AG04449 (cell line): Measurements from ENCODE around the gene MVB12B.

ENCODE experiments used
- CTCF ChIA-PET: fragments of 350-600 bp; formaldehyde crosslinking; extraction: SDS; loops from one replicate; lab custom pipeline; 2021; ENCODE audit warnings: antibody characterized with exemption; lab: Yijun Ruan, JAX
- POLR2A ChIA-PET: fragments of 400-600, 350-600 bp; formaldehyde crosslinking; extraction: SDS; loops from one replicate; lab custom pipeline; 2020; ENCODE audit warnings: antibody characterized with exemption, inconsistent platforms; lab: Yijun Ruan, JAX
- DNase-seq: peaks from one replicate; pipeline ENCODE4 v3.0.0-alpha.2; 2010; ENCODE audit warnings: low read depth, low spot score
- H3K4me3 ChIP-seq: 2 replicates; pipeline ENCODE4 v1.5.1; 2011; ENCODE audit warnings: low read depth, mild to moderate bottlenecking, control low read depth, low read length
- TF ChIP-seq, protein P1 (sequence below): IDR thresholded peaks from one replicate; pipeline ENCODE4 v1.5.1; 2011; ENCODE audit warnings: mild to moderate bottlenecking, moderate library complexity, low read length, control low read depth, inconsistent platforms; ENCODE audit not compliant: insufficient read depth; ENCODE audit errors: missing control alignments

Gene MVB12B

DNA sequence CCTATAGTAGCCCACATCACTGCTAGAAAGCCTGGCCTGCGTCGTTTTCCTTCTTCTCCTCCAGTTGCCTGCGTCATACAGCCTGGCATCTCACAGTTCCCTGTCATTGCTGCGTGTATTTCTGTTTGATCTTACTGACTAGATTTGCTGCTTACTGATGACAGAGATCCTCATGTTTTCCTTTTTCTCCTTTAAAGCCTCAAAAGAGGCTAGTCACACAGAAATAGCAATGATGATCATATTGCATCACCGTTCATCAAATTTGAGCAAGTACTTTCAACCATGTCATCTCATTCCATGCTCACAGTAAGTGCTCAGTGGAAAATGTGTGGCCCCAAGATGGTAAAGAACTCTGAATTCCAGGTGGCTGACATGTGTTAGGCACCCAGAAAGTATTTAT, 76.8 kb downstream of the MVB12B start:
- no peak overlapping the region for H3K4me3 ChIP-seq
- POLR2A ChIA-PET: no interaction called here
- DNase-seq: no peak
- CTCF ChIA-PET: interaction anchor here (2.0 kb wide), 1 partner anchor 102 kb away, joined by 5 read pairs; no protein-coding TSS in a partner anchor
- TF ChIP-seq, protein P1, sequence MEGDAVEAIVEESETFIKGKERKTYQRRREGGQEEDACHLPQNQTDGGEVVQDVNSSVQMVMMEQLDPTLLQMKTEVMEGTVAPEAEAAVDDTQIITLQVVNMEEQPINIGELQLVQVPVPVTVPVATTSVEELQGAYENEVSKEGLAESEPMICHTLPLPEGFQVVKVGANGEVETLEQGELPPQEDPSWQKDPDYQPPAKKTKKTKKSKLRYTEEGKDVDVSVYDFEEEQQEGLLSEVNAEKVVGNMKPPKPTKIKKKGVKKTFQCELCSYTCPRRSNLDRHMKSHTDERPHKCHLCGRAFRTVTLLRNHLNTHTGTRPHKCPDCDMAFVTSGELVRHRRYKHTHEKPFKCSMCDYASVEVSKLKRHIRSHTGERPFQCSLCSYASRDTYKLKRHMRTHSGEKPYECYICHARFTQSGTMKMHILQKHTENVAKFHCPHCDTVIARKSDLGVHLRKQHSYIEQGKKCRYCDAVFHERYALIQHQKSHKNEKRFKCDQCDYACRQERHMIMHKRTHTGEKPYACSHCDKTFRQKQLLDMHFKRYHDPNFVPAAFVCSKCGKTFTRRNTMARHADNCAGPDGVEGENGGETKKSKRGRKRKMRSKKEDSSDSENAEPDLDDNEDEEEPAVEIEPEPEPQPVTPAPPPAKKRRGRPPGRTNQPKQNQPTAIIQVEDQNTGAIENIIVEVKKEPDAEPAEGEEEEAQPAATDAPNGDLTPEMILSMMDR: no peak

GRCh38 chr9:126404459-126404858, 77.8 kb downstream of the MVB12B start:
- TF ChIP-seq, protein P1: no peak
- DNase-seq: no peak
- no peak overlapping the region for H3K4me3 ChIP-seq
- POLR2A ChIA-PET: no interaction called here
- CTCF ChIA-PET: interaction anchor here (0.7 to 7.7 kb wide), 5 partner anchors 6 to 153 kb away, joined by 3 to 72 read pairs (median 8); no protein-coding TSS in a partner anchor

DNA sequence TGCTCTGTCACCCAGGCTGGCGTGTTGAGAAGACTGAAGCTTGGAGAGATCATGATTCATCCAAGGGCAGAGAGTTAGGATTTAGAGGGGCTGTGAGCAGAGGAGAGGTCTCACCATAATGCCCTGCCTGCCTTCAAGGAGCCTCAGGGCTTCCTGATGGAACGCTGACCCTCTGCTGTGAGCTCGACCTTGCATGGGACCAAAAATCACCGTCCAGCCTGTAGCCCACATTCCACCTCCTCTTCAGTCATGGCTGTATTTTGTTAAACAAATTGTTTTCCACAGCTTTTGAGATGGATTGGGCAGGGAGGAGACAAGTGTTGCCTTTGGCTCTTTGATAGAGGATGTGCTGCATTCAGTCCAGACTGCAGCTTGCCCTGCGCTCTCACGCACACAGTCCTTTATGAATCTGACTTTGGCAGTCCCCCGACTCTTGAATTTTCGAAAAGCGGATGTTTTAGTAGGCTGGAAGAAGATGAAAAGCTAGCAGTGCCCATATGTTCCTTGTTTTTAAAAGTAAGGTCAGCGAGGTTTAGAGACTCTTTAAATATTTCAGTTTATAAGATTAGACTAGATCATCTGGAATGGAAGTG, 79.5 kb downstream of the MVB12B start:
- no peak overlapping the region for H3K4me3 ChIP-seq
- TF ChIP-seq, protein P1: no peak
- DNase-seq: no peak
- ChIA-PET POLR2A (no interaction called here), CTCF (interaction anchor here (1.0 to 7.7 kb wide), 4 partner anchors 8 to 103 kb away, joined by 3 to 72 read pairs (median 9); no protein-coding TSS in a partner anchor)

GRCh38 chr9:126407114-126407870, 80.7 kb downstream of the MVB12B start:
- no peak for DNase-seq
- ChIA-PET CTCF (interaction anchor here (1.1 to 7.7 kb wide), 4 partner anchors 9 to 93 kb away, joined by 3 to 72 read pairs (median 4); no protein-coding TSS in a partner anchor), POLR2A (no interaction called here)
- TF ChIP-seq, protein P1: no peak
- no peak overlapping the region for H3K4me3 ChIP-seq

- TF ChIP-seq, protein P1: no peak
- POLR2A ChIA-PET: no interaction called here
- CTCF ChIA-PET: interaction anchor here (1.1 to 7.7 kb wide), 4 partner anchors 10 to 1000 kb away, joined by 3 to 72 read pairs (median 4); no protein-coding TSS in a partner anchor
- DNase-seq: no peak
- no peak overlapping the region for H3K4me3 ChIP-seq
Measured at GRCh38 chr9:126408004-126408403, 81.4 kb downstream of the MVB12B start.

- POLR2A ChIA-PET: no interaction called here
- TF ChIP-seq, protein P1: no peak
- no peak overlapping the region for H3K4me3 ChIP-seq
- CTCF ChIA-PET: interaction anchor here (7.7 kb wide), 1 partner anchor 12 kb away, joined by 72 read pairs; no protein-coding TSS in a partner anchor
- DNase-seq: no peak
Measured at GRCh38 chr9:126410229-126410628, 83.6 kb downstream of the MVB12B start.
